Measurements from ENCODE around the gene NKAIN2. TPM values are rescaled to one million over a fixed set of nuclear protein-coding genes. Genes with fewer than 3 reads are reported as not detected.

Gene NKAIN2
- total and polyA plus RNA-seq, 9 of the 15 experiments (the other 6 are each of a cell fraction or from before 2014, with no cell fraction given): not detected

- H3K79me2 ChIP-seq (ENCODE audit: control insufficient read depth, insufficient read depth, low read length): no peaks in the 10 kb centered on the region
- H3K4me3 ChIP-seq: no peak overlapping the region
- H2AFZ ChIP-seq (ENCODE audit: low read depth, low read length): no peak overlapping the region
- no peaks in the 10 kb centered on the region for H3K9me3 ChIP-seq (replicated peaks; ENCODE audit: control insufficient read depth, insufficient read depth, low read depth, low read length)
- H3K4me2 ChIP-seq (ENCODE audit: insufficient read depth, low read length): no peak overlapping the region
- no peaks in the 10 kb centered on the region for H3K9me1 ChIP-seq (ENCODE audit: control insufficient read depth, insufficient read depth, low read length)
- intact Hi-C loops (cut with micrococcal nuclease) (no loop called here), in situ Hi-C loops (cut with MboI) (no loop called here)
- ChIA-PET POLR2A (no interaction called here), CTCF (ENCODE audit: low intra/inter-chr PET ratio) (no interaction called here)
- H3K36me3 ChIP-seq (ENCODE audit: control insufficient read depth, insufficient read depth, low read length): no peaks in the 10 kb centered on the region
- no TSS peak for BruUV-seq (replicated peaks)
- no peak overlapping the region for H3K27ac ChIP-seq (ENCODE audit: extremely low read depth, low read depth, low read length)
- no peaks in the 10 kb centered on the region for H3K4me1 ChIP-seq (replicated peaks in 1 of 2; ENCODE audit: control insufficient read depth in 2 of 2, insufficient read depth in 2 of 2, low read length in 2 of 2)
- DNase-seq (ENCODE audit: extremely low read depth in 1 of 4, low spot score in 3 of 4) (no peak), FAIRE-seq (no peak), ATAC-seq (no peak)
- 0% methylated on average over 3 of the region's 3 CpGs for WGBS (ENCODE audit: insufficient coverage, low coverage, missing lambda C conversion rate)
- TF ChIP-seq, protein P1, sequence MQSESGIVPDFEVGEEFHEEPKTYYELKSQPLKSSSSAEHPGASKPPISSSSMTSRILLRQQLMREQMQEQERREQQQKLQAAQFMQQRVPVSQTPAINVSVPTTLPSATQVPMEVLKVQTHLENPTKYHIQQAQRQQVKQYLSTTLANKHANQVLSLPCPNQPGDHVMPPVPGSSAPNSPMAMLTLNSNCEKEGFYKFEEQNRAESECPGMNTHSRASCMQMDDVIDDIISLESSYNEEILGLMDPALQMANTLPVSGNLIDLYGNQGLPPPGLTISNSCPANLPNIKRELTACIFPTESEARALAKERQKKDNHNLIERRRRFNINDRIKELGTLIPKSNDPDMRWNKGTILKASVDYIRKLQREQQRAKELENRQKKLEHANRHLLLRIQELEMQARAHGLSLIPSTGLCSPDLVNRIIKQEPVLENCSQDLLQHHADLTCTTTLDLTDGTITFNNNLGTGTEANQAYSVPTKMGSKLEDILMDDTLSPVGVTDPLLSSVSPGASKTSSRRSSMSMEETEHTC (IDR thresholded peaks at IDR 0.05): no peak
- TF ChIP-seq ZNF655 (CRISPR knock-in tag; IDR thresholded peaks at IDR 0.05): no peak
- TF ChIP-seq BCL6 (CRISPR knock-in tag; IDR thresholded peaks at IDR 0.05): no peak
- TF ChIP-seq, protein P2, sequence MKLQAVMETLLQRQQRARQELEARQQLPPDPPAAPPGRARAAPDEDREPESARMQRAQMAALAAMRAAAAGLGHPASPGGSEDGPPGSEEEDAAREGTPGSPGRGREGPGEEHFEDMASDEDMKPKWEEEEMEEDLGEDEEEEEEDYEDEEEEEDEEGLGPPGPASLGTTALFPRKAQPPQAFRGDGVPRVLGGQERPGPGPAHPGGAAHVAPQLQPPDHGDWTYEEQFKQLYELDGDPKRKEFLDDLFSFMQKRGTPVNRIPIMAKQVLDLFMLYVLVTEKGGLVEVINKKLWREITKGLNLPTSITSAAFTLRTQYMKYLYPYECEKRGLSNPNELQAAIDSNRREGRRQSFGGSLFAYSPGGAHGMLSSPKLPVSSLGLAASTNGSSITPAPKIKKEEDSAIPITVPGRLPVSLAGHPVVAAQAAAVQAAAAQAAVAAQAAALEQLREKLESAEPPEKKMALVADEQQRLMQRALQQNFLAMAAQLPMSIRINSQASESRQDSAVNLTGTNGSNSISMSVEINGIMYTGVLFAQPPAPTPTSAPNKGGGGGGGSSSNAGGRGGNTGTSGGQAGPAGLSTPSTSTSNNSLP (IDR thresholded peaks at IDR 0.05; ENCODE audit: borderline replicate concordance, low read depth, low read length): no peak
- no peak for TF ChIP-seq HBP1 (CRISPR knock-in tag; IDR thresholded peaks at IDR 0.05)
- TF ChIP-seq MYNN (IDR thresholded peaks at IDR 0.05): no peak
- no peak for TF ChIP-seq MYNN (CRISPR knock-in tag; IDR thresholded peaks at IDR 0.05)
- TF ChIP-seq ZNF408 (CRISPR knock-in tag; IDR thresholded peaks at IDR 0.05; ENCODE audit: low read depth): no peak
- no peak for TF ChIP-seq E2F3 (CRISPR knock-in tag; IDR thresholded peaks at IDR 0.05)
- no peak for TF ChIP-seq TEAD2 (tag; IDR thresholded peaks at IDR 0.05)
- TF ChIP-seq SRSF7 (optimal IDR thresholded peaks at IDR 0.05; ENCODE audit: low read depth, low read length): no peak
- no peaks in the 10 kb centered on the region for H3K27me3 ChIP-seq (ENCODE audit: control insufficient read depth in 2 of 2, insufficient read depth in 2 of 2, low read length in 2 of 2)
- H3K9ac ChIP-seq (ENCODE audit: insufficient read depth in 1 of 2, low read depth in 2 of 2, low read length in 2 of 2): no peak overlapping the region
- H4K20me1 ChIP-seq (replicated peaks; ENCODE audit: control insufficient read depth, insufficient read depth, low read length): no peaks in the 10 kb centered on the region
Observed at GRCh38 chr6:124633655-124634054, 830.0 kb downstream of the NKAIN2 start.
